ENCODE results near the gene NPM3. TPM values are rescaled to one million over a fixed set of nuclear protein-coding genes. Genes with fewer than 3 reads are reported as not detected.

NPM3 gene
- polyA plus RNA-seq, 1 experiment = 35.6 TPM

DNA sequence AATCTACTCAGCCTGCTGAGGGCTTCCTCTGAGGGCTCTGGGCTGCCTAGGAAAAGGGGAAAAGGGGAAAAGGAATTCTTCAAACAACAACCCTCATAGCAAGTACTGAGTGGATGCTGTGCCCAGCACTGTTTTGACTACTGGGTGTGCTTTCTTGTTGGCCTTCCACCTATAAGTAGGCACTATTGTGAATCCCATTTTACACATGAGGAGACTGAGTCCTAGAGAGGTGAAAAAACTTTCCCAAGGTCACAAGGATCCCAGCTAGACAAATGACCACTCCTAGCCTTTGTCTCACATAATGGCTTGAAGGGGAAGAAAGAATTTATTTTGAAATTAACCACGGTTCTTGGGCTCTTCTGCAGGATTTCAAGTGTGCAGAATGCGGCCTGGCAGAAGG lies 24.4 kb downstream of the NPM3 start:
- no peaks in the 10 kb centered on the region for H3K36me3 ChIP-seq (ENCODE audit: control insufficient read depth, insufficient read depth, low read length)
- DNase-seq (ENCODE audit: low read depth) = no peak
- CTCF ChIA-PET = interaction anchor here (1.0 to 2.6 kb wide), 4 partner anchors 13 to 156 kb away, joined by 3 to 7 read pairs (median 6); no protein-coding TSS in a partner anchor
- peaks cover 27% of the 10 kb centered on the region for H3K27me3 ChIP-seq (ENCODE audit: control insufficient read depth, insufficient read depth, low read length)
- TF ChIP-seq, protein P1, sequence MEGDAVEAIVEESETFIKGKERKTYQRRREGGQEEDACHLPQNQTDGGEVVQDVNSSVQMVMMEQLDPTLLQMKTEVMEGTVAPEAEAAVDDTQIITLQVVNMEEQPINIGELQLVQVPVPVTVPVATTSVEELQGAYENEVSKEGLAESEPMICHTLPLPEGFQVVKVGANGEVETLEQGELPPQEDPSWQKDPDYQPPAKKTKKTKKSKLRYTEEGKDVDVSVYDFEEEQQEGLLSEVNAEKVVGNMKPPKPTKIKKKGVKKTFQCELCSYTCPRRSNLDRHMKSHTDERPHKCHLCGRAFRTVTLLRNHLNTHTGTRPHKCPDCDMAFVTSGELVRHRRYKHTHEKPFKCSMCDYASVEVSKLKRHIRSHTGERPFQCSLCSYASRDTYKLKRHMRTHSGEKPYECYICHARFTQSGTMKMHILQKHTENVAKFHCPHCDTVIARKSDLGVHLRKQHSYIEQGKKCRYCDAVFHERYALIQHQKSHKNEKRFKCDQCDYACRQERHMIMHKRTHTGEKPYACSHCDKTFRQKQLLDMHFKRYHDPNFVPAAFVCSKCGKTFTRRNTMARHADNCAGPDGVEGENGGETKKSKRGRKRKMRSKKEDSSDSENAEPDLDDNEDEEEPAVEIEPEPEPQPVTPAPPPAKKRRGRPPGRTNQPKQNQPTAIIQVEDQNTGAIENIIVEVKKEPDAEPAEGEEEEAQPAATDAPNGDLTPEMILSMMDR (IDR thresholded peaks at IDR 0.05; ENCODE audit: insufficient read depth, low read depth, low read length) = no peak
- POLR2A ChIA-PET = no interaction called here
- H3K4me3 ChIP-seq (ENCODE audit: low read depth, low read length) = no peak overlapping the region

DNA sequence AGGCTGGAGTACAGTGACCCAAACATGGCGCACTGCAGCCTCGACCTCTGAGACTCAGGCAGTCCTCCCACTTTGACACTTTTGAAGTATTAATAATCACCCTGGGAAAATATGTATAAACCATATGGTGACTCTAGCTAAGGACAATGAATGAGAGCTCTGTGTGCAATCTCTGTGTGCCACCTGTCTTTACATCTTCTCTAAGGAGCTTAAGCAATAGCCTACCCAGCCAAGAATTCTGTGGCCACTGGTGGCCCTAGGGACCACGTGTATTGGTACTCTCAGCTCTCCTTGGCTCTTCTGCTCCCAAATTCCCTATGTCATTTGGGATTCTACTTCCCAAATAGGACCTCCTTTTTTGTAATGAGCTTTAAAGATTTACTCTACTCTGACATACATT lies 31.0 kb downstream of the NPM3 start:
- TF ChIP-seq, protein P1 (IDR thresholded peaks at IDR 0.05; ENCODE audit: insufficient read depth, low read depth, low read length) = no peak
- H3K4me3 ChIP-seq (ENCODE audit: low read depth, low read length) = no peak overlapping the region
- ChIA-PET POLR2A (no interaction called here), CTCF (interaction anchor here (1.1 kb wide), 1 partner anchor 27 kb away, joined by 3 read pairs; no protein-coding TSS in a partner anchor)
- H3K36me3 ChIP-seq (ENCODE audit: control insufficient read depth, insufficient read depth, low read length) = no peaks in the 10 kb centered on the region
- 0 out of 2 replicates have a peak, but pooled peaks cover 3% of the 10 kb centered on the region for H3K27me3 ChIP-seq (ENCODE audit: control insufficient read depth, insufficient read depth, low read length)
- no peak for DNase-seq (ENCODE audit: low read depth)

GRCh38 chr10:101749047-101750016 lies 33.9 kb downstream of the NPM3 start:
- ChIA-PET POLR2A (no interaction called here), CTCF (interaction anchor here (0.8 kb wide), 1 partner anchor 32 kb away, joined by 3 read pairs; no protein-coding TSS in a partner anchor)
- TF ChIP-seq, protein P1 (IDR thresholded peaks at IDR 0.05; ENCODE audit: insufficient read depth, low read depth, low read length) = no peak
- peaks cover 6% of the 10 kb centered on the region for H3K27me3 ChIP-seq (ENCODE audit: control insufficient read depth, insufficient read depth, low read length)
- DNase-seq (ENCODE audit: low read depth) = no peak
- H3K36me3 ChIP-seq (ENCODE audit: control insufficient read depth, insufficient read depth, low read length) = no peaks in the 10 kb centered on the region
- no peak overlapping the region for H3K4me3 ChIP-seq (ENCODE audit: low read depth, low read length)

DNA sequence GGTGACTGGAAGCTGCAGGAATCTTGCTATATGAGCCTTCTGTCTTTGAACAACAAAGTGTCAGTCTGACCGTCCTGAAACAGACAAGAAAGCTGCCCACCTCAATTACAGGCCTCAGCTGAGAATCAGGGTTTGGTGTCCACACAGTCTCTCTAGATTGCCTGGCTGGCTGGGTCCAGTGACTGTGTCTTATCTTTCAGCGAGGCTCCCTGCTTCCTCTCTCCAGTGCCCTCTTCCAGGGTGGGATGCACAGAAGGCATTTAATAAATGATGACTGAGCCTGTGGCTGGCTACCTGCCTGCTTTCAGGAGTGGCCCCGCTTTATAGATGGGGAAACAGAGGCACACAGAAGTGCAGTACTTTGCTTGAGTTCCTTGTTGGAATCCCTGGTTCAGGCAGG lies 34.8 kb downstream of the NPM3 start:
- Histone ChIP-seq H3K4me3 (ENCODE audit: low read depth, low read length) (no peak overlapping the region), H3K36me3 (ENCODE audit: control insufficient read depth, insufficient read depth, low read length) (no peaks in the 10 kb centered on the region), H3K27me3 (ENCODE audit: control insufficient read depth, insufficient read depth, low read length) (peaks cover 6% of the 10 kb centered on the region)
- CTCF ChIA-PET = no interaction called here
- POLR2A ChIA-PET = no interaction called here
- TF ChIP-seq, protein P1 (IDR thresholded peaks at IDR 0.05; ENCODE audit: insufficient read depth, low read depth, low read length) = no peak
- DNase-seq (ENCODE audit: low read depth) = no peak

DNA sequence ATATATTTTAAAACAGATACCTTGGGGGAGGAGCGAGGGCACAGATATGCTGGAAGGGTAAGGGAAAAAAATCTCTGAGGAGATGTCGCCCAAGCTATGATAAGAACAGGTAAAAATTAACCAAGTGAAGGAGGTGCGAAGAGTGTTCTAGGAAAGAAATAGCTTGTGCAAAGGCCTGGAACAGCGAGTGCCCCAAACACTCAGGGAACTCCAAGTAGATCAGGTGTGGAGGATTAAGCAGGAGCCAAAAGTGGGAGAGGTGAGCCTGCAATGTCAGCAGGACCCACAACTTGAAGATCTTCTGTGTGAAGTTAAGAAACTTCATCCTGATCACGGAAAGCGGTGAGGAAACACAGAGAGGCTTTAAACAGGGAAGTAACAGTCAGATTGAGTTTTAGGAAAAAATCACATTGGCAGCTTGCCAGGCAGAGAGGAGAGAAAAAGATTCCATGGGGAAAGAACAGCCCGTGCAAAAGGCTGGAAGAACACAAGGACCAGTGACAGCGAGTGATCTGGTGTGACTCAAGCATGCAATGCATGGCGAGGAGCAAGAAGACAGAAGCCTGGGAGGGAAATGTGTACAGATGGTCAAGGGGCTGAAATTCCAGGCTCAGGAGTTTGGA lies 38.1 kb downstream of the NPM3 start:
- H3K36me3 ChIP-seq (ENCODE audit: control insufficient read depth, insufficient read depth, low read length) = no peaks in the 10 kb centered on the region
- TF ChIP-seq, protein P1 (IDR thresholded peaks at IDR 0.05; ENCODE audit: insufficient read depth, low read depth, low read length) = no peak
- peaks cover 8% of the 10 kb centered on the region for H3K27me3 ChIP-seq (ENCODE audit: control insufficient read depth, insufficient read depth, low read length)
- ChIA-PET POLR2A (no interaction called here), CTCF (interaction anchor here (1.8 kb wide), 1 partner anchor 12 kb away, joined by 7 read pairs; no protein-coding TSS in a partner anchor)
- no peak for DNase-seq (ENCODE audit: low read depth)
- H3K4me3 ChIP-seq (ENCODE audit: low read depth, low read length) = no peak overlapping the region
